AG04449 (cell line): ENCODE data around the gene SLC19A2.

Experiments
- CTCF ChIA-PET: fragments of 350-600 bp; formaldehyde crosslinking; extraction: SDS; loops from one replicate; lab custom pipeline; 2021; ENCODE audit warnings: antibody characterized with exemption; lab: Yijun Ruan, JAX
- POLR2A ChIA-PET: fragments of 400-600, 350-600 bp; formaldehyde crosslinking; extraction: SDS; loops from one replicate; lab custom pipeline; 2020; ENCODE audit warnings: antibody characterized with exemption, inconsistent platforms; lab: Yijun Ruan, JAX
- DNase-seq: peaks from one replicate; pipeline ENCODE4 v3.0.0-alpha.2; 2010; ENCODE audit warnings: low read depth, low spot score
- H3K4me3 ChIP-seq: 2 replicates; pipeline ENCODE4 v1.5.1; 2011; ENCODE audit warnings: low read depth, mild to moderate bottlenecking, control low read depth, low read length
- CTCF ChIP-seq: IDR thresholded peaks from one replicate; pipeline ENCODE4 v1.5.1; 2011; ENCODE audit warnings: mild to moderate bottlenecking, moderate library complexity, low read length, control low read depth, inconsistent platforms; ENCODE audit not compliant: insufficient read depth; ENCODE audit errors: missing control alignments

Gene SLC19A2

DNA sequence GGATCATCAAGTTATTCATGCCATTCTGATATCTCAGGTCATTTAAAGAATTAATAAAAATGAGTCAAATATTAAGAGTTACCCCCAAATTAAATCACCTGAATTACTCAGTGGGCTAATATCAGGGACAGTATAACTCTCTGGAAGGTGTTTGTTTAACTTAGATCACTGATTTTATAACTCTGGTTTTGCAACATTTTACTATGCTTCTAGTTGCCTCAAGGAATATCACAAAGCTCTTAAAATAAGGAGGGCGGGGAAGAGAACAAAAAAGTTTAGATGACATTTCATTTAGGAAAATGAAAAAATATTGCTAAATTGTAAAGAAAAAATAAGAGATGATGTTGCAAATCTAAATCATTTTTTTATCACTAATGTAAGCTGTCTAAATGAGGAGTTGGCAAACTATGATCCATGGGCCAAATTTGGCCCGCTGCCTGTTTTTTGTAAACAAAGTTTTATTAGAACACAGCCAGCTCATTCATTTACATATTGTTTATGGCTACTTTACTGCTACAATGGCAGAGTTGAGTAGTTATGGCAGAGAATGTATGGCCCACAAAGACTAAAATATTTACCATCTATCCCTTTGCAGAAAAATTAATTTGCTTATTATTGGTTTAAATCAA is 31.9 kb upstream of the SLC19A2 start:
- no peak for TF ChIP-seq CTCF
- no peak for DNase-seq
- CTCF ChIA-PET: no interaction called here
- POLR2A ChIA-PET: no interaction called here
- no peak overlapping the region for H3K4me3 ChIP-seq

- no peak for DNase-seq
- no peak overlapping the region for H3K4me3 ChIP-seq
- CTCF ChIA-PET: interaction anchor here (1.1 kb wide), 1 partner anchor 31 kb away, joined by 3 read pairs; no protein-coding TSS in a partner anchor
- TF ChIP-seq CTCF: no peak
- POLR2A ChIA-PET: no interaction called here
These were observed 29.9 kb upstream of the SLC19A2 start for GRCh38 chr1:169515641-169516040.

DNA sequence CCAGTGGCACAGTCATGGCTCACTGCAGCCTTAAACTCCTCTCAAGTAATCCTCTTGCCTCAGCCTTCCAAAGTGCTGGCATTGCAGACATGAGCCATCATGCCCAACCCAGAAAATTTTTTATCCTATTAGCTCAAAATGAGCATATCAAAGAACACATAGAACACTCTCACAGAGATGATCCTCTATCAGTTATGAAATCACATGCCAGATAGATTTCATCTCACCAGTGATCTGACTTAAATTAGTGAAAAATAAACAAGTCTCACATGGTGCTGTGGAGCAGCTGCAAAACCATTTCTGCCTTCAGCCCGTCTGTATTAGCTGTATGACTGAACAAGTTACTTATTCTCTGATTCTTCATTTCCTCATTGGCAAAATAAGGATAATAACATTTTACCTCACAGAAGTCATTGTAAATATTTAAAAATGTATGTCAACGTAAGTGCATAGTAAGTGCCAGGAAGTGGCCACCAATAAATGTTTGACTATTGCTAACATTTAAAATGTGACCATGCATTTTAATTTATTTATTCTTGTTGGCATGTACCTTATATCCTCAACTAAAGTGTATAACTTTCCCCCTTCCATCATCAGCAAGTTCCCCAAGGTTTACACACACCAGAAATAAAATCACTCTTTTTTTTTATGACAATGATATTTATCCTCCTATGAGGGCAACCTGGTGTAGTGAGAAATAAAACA is 29.0 kb upstream of the SLC19A2 start:
- H3K4me3 ChIP-seq: no peak overlapping the region
- ChIA-PET CTCF (interaction anchor here (1.1 kb wide), 1 partner anchor 32 kb away, joined by 3 read pairs; no protein-coding TSS in a partner anchor), POLR2A (no interaction called here)
- TF ChIP-seq CTCF: no peak
- DNase-seq: no peak

DNA sequence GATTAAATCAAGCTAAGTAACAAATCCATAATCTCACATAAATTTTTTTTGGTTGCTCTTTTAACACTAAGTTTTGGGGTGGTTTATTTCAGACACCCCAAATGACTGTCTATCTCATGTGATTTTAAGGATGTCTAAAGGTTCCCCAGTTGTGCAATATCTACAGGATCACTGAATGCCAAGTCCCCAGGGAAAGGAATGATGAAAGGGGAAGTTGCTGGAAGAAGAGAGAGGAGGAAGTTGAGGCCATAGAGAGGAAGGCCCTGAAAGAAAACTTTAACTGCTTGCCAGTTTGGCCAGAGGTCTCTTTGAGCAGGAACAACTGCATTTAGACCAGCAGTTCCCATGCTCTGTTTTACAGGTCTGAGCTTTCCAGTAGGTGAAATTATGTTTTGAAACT is 27.5 kb upstream of the SLC19A2 start:
- CTCF ChIA-PET: no interaction called here
- DNase-seq: no peak
- TF ChIP-seq CTCF: no peak
- POLR2A ChIA-PET: no interaction called here
- no peak overlapping the region for H3K4me3 ChIP-seq

DNA sequence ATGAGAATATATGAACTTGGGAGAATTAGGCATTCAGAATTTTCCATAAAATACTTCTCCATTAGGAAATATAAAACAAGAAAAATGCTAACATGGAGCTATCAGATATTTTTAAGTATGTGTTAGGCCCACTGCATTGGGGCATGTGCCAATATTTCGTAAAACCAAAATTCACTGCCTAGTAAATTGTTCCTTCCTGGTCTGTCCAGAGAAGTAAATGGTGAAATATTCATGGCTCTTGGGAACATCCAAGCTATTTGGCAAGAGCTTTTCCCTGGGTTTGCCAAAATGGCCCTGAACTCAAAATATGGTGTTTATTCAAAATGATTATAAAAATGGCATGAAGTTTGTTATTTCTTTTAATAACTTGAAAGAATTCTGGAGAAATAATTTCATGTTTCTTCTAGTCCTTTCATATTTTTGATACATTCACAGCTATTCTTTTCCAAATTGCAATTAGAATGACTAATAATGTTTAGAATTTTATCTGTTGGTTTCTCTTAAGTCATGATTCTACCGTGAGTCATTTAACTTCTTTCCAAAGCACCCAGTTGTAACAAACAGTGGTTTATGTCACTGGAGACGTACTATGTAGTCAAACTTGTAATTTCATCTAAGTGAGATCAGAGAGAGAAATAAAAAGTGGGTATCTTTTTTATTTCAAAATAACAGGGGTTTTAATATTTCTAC is 25.7 kb upstream of the SLC19A2 start:
- no peak overlapping the region for H3K4me3 ChIP-seq
- no peak for TF ChIP-seq CTCF
- peak; percentile 17 for DNase-seq
- ChIA-PET CTCF (no interaction called here), POLR2A (interaction anchor here (1.2 kb wide), 1 partner anchor 26 kb away, joined by 5 read pairs; the partner anchor contains the start of gene SLC19A2)

DNA sequence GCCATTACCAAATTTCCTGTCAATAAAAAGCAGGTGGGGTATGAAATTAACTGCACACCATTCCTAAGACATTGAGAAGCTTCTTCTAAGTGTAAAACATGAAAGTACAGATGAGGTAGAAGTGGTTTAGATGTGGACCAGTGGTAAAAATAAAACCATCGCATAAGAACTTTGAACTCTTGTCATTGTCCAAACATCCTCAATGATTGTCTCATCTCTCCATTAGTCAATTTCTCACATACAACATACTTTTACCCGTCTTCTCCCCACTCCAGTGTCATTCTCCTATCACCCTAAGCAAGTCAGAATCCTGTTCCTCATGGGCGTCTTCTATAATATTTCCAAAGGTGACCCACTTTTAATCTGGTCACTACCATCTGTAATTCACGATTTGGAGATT is 24.3 kb upstream of the SLC19A2 start:
- ChIA-PET POLR2A (no interaction called here), CTCF (no interaction called here)
- DNase-seq: no peak
- no peak overlapping the region for H3K4me3 ChIP-seq
- no peak for TF ChIP-seq CTCF
